Amniotic epithelial cell (primary cell): ENCODE measurements around the gene PROM1.

Source experiments
- DNase-seq: peaks from one replicate; pipeline ENCODE4 v3.0.0-alpha.2; 2010; ENCODE audit warnings: low read depth

Gene PROM1

GRCh38 chr4:15944895-15945294, 138.9 kb downstream of the PROM1 start:
- DNase-seq = no peak

GRCh38 chr4:15942283-15942682, 141.5 kb downstream of the PROM1 start:
- DNase-seq = no peak

- DNase-seq = no peak
Observed at GRCh38 chr4:15938640-15939039, 145.2 kb downstream of the PROM1 start, which contains the start of gene FGFBP1. Gene FGFBP1 (minus strand): TSS chr4:15938740. CDS start chr4:15936632, 2,108 bp downstream.

GRCh38 chr4:15938182-15938581, 145.6 kb downstream of the PROM1 start:
- DNase-seq = no peak

- DNase-seq = no peak
Observed at GRCh38 chr4:15936495-15936894, 147.3 kb downstream of the PROM1 start.

- DNase-seq = no peak
Observed at GRCh38 chr4:15935504-15936402, 148.1 kb downstream of the PROM1 start.

GRCh38 chr4:15934259-15934658, 149.6 kb downstream of the PROM1 start:
- no peak for DNase-seq

GRCh38 chr4:15931451-15932210, 152.2 kb downstream of the PROM1 start:
- no peak for DNase-seq

- no peak for DNase-seq
Observed at GRCh38 chr4:15930314-15930713, 153.5 kb downstream of the PROM1 start.

- no peak for DNase-seq
Observed at GRCh38 chr4:15929540-15929939, 154.3 kb downstream of the PROM1 start.

GRCh38 chr4:15928883-15929282, 154.9 kb downstream of the PROM1 start:
- DNase-seq = no peak

- peak; percentile 36 for DNase-seq
Observed at GRCh38 chr4:15926486-15926885, 157.3 kb downstream of the PROM1 start.

GRCh38 chr4:15925830-15926229, 158.0 kb downstream of the PROM1 start:
- no peak for DNase-seq

- DNase-seq = no peak
Observed at GRCh38 chr4:15921592-15921932, 162.3 kb downstream of the PROM1 start.

GRCh38 chr4:15920723-15921591, 162.9 kb downstream of the PROM1 start:
- DNase-seq = peak; percentile 95

- DNase-seq = peak; percentile 51
Observed at GRCh38 chr4:15918484-15919129, 165.2 kb downstream of the PROM1 start.
